ENCODE measurements around the gene MYPOP. TPM values are rescaled to one million over a fixed set of nuclear protein-coding genes. Genes with fewer than 3 reads are reported as not detected.
A peak's percentile ranks its signal among the peaks of the same experiment; 100 is the strongest.
"Not testable (repeated sequence)": the region's sequence is repeated elsewhere in the genome, so short reads cannot be mapped to it uniquely, and the experiment has no call there.

The MYPOP gene
- total RNA-seq, 1 donor from 2014 or later = 16.2 TPM

DNA sequence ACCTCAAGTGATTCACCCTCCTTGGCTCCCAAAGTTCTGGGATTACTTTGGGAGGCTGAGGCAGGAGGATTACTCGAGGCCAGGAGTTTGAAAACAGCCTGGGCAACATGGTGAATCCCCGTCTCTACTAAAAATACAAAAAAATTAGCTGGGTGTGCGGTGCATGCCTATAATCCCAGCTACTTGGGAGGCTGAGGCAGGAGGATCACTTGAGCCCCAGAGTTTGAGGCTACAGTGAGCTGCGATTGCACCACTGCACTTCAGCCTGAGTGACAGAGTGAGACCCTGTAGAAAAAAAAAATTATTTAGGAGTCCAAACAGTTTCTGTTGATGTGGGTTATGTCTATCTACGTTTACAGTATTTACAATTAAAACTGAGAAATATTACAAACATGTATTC, 31.6 kb downstream of the MYPOP start:
- Histone ChIP-seq H3K4me3 (no peak overlapping the region), H3K36me3 (no peaks in the 10 kb centered on the region), H3K4me1 (no peaks in the 10 kb centered on the region), H3K27ac (replicated peaks) (no peak overlapping the region), H3K9me3 (replicated peaks) (no peaks in the 10 kb centered on the region), H3K27me3 (ENCODE audit: low read depth) (peaks cover 17% of the 10 kb centered on the region)
- TF ChIP-seq, protein P1, sequence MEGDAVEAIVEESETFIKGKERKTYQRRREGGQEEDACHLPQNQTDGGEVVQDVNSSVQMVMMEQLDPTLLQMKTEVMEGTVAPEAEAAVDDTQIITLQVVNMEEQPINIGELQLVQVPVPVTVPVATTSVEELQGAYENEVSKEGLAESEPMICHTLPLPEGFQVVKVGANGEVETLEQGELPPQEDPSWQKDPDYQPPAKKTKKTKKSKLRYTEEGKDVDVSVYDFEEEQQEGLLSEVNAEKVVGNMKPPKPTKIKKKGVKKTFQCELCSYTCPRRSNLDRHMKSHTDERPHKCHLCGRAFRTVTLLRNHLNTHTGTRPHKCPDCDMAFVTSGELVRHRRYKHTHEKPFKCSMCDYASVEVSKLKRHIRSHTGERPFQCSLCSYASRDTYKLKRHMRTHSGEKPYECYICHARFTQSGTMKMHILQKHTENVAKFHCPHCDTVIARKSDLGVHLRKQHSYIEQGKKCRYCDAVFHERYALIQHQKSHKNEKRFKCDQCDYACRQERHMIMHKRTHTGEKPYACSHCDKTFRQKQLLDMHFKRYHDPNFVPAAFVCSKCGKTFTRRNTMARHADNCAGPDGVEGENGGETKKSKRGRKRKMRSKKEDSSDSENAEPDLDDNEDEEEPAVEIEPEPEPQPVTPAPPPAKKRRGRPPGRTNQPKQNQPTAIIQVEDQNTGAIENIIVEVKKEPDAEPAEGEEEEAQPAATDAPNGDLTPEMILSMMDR (IDR thresholded peaks at IDR 0.05; ENCODE audit: borderline replicate concordance) = no peak
- intact Hi-C loops (cut with micrococcal nuclease) = no loop called here
- DNase-seq = no peak

DNA sequence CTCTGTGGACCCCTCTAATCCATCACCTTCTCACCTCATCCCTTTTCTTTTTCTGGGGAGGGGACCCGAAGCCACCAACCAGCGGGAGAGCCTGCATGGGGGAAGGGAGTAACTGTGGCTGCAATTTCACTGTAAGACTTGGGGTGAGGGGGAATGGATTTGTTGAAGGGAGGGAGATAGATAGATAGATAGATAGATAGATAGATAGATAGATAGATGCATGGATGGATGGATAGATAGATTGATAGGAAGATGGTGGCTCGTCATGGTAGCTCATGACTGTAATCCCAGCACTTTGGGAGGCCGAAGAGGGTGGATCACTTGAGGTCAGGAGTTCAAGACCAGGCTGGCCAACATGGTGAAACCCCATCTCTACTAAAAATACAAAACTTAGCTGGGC, 35.2 kb downstream of the MYPOP start:
- H3K4me3 ChIP-seq; H3K36me3 ChIP-seq; intact Hi-C loops (cut with micrococcal nuclease); DNase-seq; H3K9me3 ChIP-seq (replicated peaks); H3K27ac ChIP-seq (replicated peaks): not testable (repeated sequence)
- H3K4me1 ChIP-seq = peaks cover 21% of the 10 kb centered on the region
- H3K27me3 ChIP-seq (ENCODE audit: low read depth) = peaks cover 40% of the 10 kb centered on the region

DNA sequence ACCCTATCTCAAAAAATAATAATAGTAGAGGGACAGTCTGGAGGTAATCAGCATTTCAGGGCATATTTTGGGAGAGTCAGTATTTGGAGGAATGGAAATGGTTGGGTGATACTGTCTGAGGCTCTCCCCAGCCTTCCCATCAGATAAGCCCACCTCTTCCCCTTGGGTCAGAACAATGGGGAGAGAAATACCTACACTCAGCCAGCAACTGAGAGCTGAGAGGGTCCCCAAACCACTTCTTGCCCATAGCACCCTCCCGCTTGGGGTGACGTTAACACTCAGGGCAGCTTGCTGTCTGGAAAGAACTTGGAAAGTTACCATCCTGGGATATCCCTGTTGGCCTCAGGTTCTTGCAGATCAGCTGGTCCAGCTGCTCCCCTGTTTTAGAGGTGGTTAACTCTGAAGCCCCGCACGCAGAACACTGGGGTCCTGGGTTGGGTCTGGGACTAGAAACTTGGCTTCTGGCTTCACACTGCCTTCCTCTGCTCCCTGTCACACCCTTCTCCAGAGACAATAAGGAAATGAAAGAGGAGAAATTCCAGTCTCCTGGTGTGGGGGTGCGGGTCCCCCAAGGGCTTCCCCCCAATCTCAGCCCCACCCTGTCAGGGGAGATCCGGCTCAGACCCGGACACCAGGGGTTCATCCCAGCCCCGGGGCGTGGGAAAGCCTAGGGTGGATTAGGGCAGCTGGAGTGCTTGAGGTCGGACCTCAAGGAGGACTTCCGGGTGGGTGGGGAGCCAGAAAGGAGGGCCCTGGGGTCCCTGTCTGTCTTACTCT, 35.8 kb downstream of the MYPOP start:
- Histone ChIP-seq H3K4me3 (no peak overlapping the region), H3K4me1 (peaks cover 27% of the 10 kb centered on the region), H3K27me3 (ENCODE audit: low read depth) (peaks cover 40% of the 10 kb centered on the region), H3K27ac (replicated peaks) (no peak overlapping the region), H3K9me3 (replicated peaks) (no peaks in the 10 kb centered on the region), H3K36me3 (no peaks in the 10 kb centered on the region)
- no peak for DNase-seq
- TF ChIP-seq, protein P1 (IDR thresholded peaks at IDR 0.05; ENCODE audit: borderline replicate concordance) = no peak
- intact Hi-C loops (cut with micrococcal nuclease) = no loop called here

DNA sequence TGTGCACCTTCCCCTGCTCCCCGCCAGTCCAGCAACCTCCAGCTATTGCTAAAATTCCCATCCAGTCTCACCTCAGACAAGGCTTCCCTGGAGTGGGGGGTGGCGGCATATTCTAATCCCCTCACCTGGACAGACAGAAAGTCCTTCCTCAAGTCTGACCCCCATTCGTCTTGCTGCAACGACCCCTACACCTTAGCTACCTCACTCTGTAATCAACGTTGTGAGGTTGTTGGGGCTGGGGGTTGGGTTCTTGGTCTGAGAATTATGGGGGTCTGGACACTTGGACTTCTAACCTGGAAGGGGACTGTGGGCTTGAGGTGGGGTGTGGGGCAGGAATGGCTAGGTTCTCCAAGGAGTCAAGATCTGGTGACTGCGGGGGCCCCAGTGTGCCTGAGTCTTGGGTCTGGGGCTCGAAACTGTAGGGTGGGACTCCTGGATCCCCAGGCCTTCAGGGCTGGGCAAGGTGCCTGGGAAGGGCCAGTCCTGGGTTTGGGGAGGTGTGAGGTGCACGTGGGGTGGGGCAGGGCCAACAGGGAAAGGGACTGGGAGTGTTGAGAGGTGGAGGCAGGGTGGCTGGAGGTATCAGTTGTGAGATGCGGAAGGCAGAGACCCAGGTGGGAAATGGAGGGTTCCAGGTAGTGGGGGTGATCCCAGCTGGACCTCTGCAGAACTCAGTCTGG, 37.0 kb downstream of the MYPOP start:
- no peak for DNase-seq
- intact Hi-C loops (cut with micrococcal nuclease) = no loop called here
- Histone ChIP-seq H3K4me1 (peaks cover 38% of the 10 kb centered on the region), H3K36me3 (peaks cover 5% of the 10 kb centered on the region), H3K9me3 (replicated peaks) (no peaks in the 10 kb centered on the region), H3K27me3 (ENCODE audit: low read depth) (peaks cover 40% of the 10 kb centered on the region), H3K27ac (replicated peaks) (no peak overlapping the region), H3K4me3 (no peak overlapping the region)
- TF ChIP-seq, protein P1 (IDR thresholded peaks at IDR 0.05; ENCODE audit: borderline replicate concordance) = no peak

DNA sequence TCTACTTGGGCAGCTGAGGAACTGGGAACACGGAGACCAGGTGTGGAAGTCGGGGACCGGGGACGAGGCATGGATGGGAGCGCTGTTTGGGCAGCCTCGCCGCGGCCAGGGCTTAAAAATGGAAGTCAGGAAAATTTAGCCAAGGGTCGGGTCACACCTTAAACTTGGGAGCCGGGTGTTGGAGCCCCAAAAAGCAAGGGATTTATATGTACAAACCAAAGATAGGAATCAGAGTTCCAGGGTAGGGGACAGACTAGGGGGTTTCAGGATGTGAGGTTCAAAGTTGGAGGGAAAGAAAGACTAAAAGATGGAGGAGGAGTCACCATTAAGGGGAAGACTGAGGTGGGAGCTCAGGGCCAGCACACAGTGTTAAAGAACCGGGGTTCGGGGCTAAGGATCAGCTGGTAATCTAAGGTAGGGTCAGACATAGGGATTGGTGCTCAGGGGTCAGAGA, 37.8 kb downstream of the MYPOP start:
- H3K4me3 ChIP-seq = peak overlapping the region; percentile 98
- no peak overlapping the region for H3K27ac ChIP-seq (replicated peaks)

More for the DNA sequence above, 37.8 kb downstream of the MYPOP start:
- Histone ChIP-seq H3K4me1 (peaks cover 38% of the 10 kb centered on the region), H3K9me3 (replicated peaks) (no peaks in the 10 kb centered on the region), H3K36me3 (peaks cover 11% of the 10 kb centered on the region), H3K27me3 (ENCODE audit: low read depth) (peaks cover 40% of the 10 kb centered on the region)
- TF ChIP-seq, protein P1 (IDR thresholded peaks at IDR 0.05; ENCODE audit: borderline replicate concordance) = no peak
- intact Hi-C loops (cut with micrococcal nuclease) = no loop called here
- DNase-seq = no peak

Measured in left ventricle myocardium inferior (tissue), 1 donor.